Measurements from ENCODE around the gene TMEM129. TPM values are rescaled to one million over a fixed set of nuclear protein-coding genes. Genes with fewer than 3 reads are reported as not detected.
"Not testable (repeated sequence)": the region's sequence is repeated elsewhere in the genome, so short reads cannot be mapped to it uniquely, and the experiment has no call there.

The TMEM129 gene
- total RNA-seq, 4 donors from 2014 or later = 28.9 to 106 (median 67.1) TPM

GRCh38 chr4:1706358-1706757 lies 14.8 kb downstream of the TMEM129 start:
- no peak overlapping the region for H3K4me3 ChIP-seq
- H3K27ac ChIP-seq = no peak overlapping the region
- no peaks in the 10 kb centered on the region for H3K27me3 ChIP-seq
- H3K36me3 ChIP-seq = peaks cover 0 to 34% (median 0%) of the 10 kb centered on the region in 3 donors
- H3K4me1 ChIP-seq = peaks cover 0 to 11% (median 9%) of the 10 kb centered on the region in 4 donors
- DNase-seq = no peak
- H3K9me3 ChIP-seq = no peaks in the 10 kb centered on the region
- TF ChIP-seq POLR2A (IDR thresholded peaks at IDR 0.05) (no peak), CTCF (IDR thresholded peaks at IDR 0.05) (no peak)

GRCh38 chr4:1705732-1706131 lies 15.4 kb downstream of the TMEM129 start:
- Histone ChIP-seq H3K4me3 (no peak overlapping the region), H3K27me3 (no peaks in the 10 kb centered on the region), H3K4me1 (peaks cover 0 to 9% (median 4%) of the 10 kb centered on the region in 4 donors), H3K36me3 (peaks cover 0 to 34% (median 0%) of the 10 kb centered on the region in 3 donors), H3K9me3 (no peaks in the 10 kb centered on the region), H3K27ac (no peak overlapping the region)
- DNase-seq = no peak
- TF ChIP-seq CTCF (IDR thresholded peaks at IDR 0.05) (no peak), POLR2A (IDR thresholded peaks at IDR 0.05) (no peak)

GRCh38 chr4:1703867-1704266 lies 17.3 kb downstream of the TMEM129 start:
- H3K27ac ChIP-seq = no peak overlapping the region
- peaks cover 0 to 46% (median 0%) of the 10 kb centered on the region in 3 donors for H3K36me3 ChIP-seq
- no peak overlapping the region for H3K4me3 ChIP-seq
- no peak for TF ChIP-seq POLR2A (IDR thresholded peaks at IDR 0.05)
- TF ChIP-seq CTCF (IDR thresholded peaks at IDR 0.05) = no peak
- H3K9me3 ChIP-seq = no peaks in the 10 kb centered on the region
- no peaks in the 10 kb centered on the region for H3K4me1 ChIP-seq
- H3K27me3 ChIP-seq = no peaks in the 10 kb centered on the region
- no peak for DNase-seq

GRCh38 chr4:1701671-1702070 lies 19.5 kb downstream of the TMEM129 start:
- not testable (repeated sequence) for H3K4me1 ChIP-seq, DNase-seq, H3K27me3 ChIP-seq, H3K4me3 ChIP-seq, H3K27ac ChIP-seq, H3K9me3 ChIP-seq
- peaks cover 0 to 67% (median 0%) of the 10 kb centered on the region in 3 donors for H3K36me3 ChIP-seq

- no peak for DNase-seq
- H3K27me3 ChIP-seq = no peaks in the 10 kb centered on the region
- H3K4me1 ChIP-seq = no peaks in the 10 kb centered on the region
- no peak for TF ChIP-seq CTCF (IDR thresholded peaks at IDR 0.05)
- no peak for TF ChIP-seq POLR2A (IDR thresholded peaks at IDR 0.05)
- H3K4me3 ChIP-seq = no peak overlapping the region
- H3K27ac ChIP-seq = no peak overlapping the region
- H3K9me3 ChIP-seq = no peaks in the 10 kb centered on the region
- H3K36me3 ChIP-seq = peaks cover 0 to 85% (median 0%) of the 10 kb centered on the region in 3 donors
Observed at GRCh38 chr4:1695913-1696312, 25.2 kb downstream of the TMEM129 start.

- H3K27ac ChIP-seq = no peak overlapping the region
Observed at GRCh38 chr4:1693131-1693896, 27.8 kb downstream of the TMEM129 start.

More at GRCh38 chr4:1693131-1693896, 27.8 kb downstream of the TMEM129 start:
- Histone ChIP-seq H3K9me3 (no peaks in the 10 kb centered on the region), H3K27me3 (no peaks in the 10 kb centered on the region), H3K4me1 (no peaks in the 10 kb centered on the region), H3K4me3 (no peak overlapping the region), H3K36me3 (peaks cover 0 to 77% (median 0%) of the 10 kb centered on the region in 3 donors)
- no peak for TF ChIP-seq POLR2A (IDR thresholded peaks at IDR 0.05)
- peak; percentile 83 to 91 (median 89) for TF ChIP-seq CTCF (IDR thresholded peaks at IDR 0.05)
- peak; percentile 54 to 83 (median 80) for DNase-seq
